Measurements from ENCODE around the gene TNRC6B.

TNRC6B gene

DNA sequence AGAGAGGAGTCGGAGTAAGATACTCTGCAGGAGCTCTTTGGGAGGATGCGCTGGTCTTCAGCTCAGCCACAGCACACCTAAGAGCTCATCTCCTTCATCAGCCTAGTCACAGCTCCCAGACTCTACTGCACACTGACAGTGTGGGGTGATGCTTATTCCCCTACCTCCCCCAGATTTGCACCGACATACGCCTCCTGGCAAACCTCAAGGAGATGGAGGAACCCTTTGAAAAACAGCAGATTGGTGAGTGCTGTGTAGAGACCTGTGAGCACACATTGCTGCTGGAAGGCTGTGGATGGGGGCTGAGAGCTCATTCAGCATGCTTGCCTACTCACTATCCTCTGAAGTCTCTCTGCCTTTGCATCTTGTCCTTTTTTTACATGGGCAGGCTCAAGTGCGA lies 183.4 kb downstream of the TNRC6B start:
- H3K4me3 ChIP-seq (replicated peaks; ENCODE audit: low read depth, low read length): no peak overlapping the region
- no peak for DNase-seq (ENCODE audit: extremely low read depth, low read depth)
- TF ChIP-seq CTCF (IDR thresholded peaks at IDR 0.05; ENCODE audit: low read depth, low read length, missing control alignments): no peak

DNA sequence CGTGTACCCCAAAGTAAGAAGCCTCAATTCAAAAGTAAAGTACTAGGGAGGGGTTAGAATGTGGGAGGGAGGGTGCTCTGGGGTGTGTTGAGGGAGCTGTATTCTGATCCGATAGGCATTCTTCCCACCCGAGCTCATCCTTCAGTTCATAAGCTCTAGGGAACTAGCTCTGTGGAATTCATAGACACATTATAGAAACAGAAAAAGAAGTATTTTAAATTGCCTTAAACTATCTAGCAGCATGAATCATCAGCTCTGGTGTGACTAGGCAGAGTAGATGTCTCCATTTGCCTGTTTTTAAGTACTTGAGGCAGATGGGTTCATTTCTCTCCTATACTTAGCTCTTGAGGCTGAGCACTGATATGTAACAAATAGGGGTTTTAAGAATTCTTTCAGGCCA lies 185.3 kb downstream of the TNRC6B start:
- no peak for DNase-seq (ENCODE audit: extremely low read depth, low read depth)
- no peak for TF ChIP-seq CTCF (IDR thresholded peaks at IDR 0.05; ENCODE audit: low read depth, low read length, missing control alignments)
- H3K4me3 ChIP-seq (replicated peaks; ENCODE audit: low read depth, low read length): no peak overlapping the region

- H3K4me3 ChIP-seq (replicated peaks; ENCODE audit: low read depth, low read length): no peak overlapping the region
- no peak for TF ChIP-seq CTCF (IDR thresholded peaks at IDR 0.05; ENCODE audit: low read depth, low read length, missing control alignments)
- DNase-seq (ENCODE audit: extremely low read depth, low read depth): no peak
Measured at GRCh38 chr22:40364431-40364830, 186.7 kb downstream of the TNRC6B start.

GRCh38 chr22:40366068-40366467 lies 188.3 kb downstream of the TNRC6B start:
- no peak for TF ChIP-seq CTCF (IDR thresholded peaks at IDR 0.05; ENCODE audit: low read depth, low read length, missing control alignments)
- H3K4me3 ChIP-seq (replicated peaks; ENCODE audit: low read depth, low read length): no peak overlapping the region
- no peak for DNase-seq (ENCODE audit: extremely low read depth, low read depth)

DNA sequence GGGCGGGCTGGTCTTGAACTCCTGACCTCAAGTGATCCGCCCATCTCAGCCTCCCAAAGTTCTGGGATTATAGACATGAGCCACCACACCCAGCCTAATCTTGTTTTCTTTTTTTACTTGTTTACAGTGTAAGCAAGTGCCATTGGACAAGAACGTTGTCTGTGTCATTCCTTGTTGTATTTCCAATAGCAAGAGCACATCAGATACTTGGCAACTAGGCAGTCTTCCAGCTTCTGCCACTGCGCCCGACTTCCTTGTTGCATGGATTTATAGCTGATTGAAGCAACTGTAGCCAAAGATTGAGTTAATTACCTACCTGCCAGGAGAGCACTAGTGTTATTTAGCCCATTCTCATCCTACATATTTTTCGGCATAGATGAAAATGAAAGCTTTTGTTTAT lies 189.6 kb downstream of the TNRC6B start:
- no peak for TF ChIP-seq CTCF (IDR thresholded peaks at IDR 0.05; ENCODE audit: low read depth, low read length, missing control alignments)
- DNase-seq (ENCODE audit: extremely low read depth, low read depth): no peak
- no peak overlapping the region for H3K4me3 ChIP-seq (replicated peaks; ENCODE audit: low read depth, low read length)

GRCh38 chr22:40368016-40368415 lies 190.3 kb downstream of the TNRC6B start:
- no peak for DNase-seq (ENCODE audit: extremely low read depth, low read depth)
- TF ChIP-seq CTCF (IDR thresholded peaks at IDR 0.05; ENCODE audit: low read depth, low read length, missing control alignments): no peak
- H3K4me3 ChIP-seq (replicated peaks; ENCODE audit: low read depth, low read length): no peak overlapping the region

GRCh38 chr22:40368836-40369235 lies 191.1 kb downstream of the TNRC6B start:
- TF ChIP-seq CTCF (IDR thresholded peaks at IDR 0.05; ENCODE audit: low read depth, low read length, missing control alignments): no peak
- DNase-seq (ENCODE audit: extremely low read depth, low read depth): no peak
- no peak overlapping the region for H3K4me3 ChIP-seq (replicated peaks; ENCODE audit: low read depth, low read length)
